Anterior cingulate cortex (tissue), 58 donors: ENCODE measurements around the gene LPCAT1.

Source experiments
- DNase-seq, 58 donors: peaks; one replicate each; lab custom pipeline; 2025; lab: John Stamatoyannopoulos, UW

Gene LPCAT1

GRCh38 chr5:1512541-1513291 is 11.0 kb downstream of the LPCAT1 start:
- no peak for DNase-seq

- peak in 3 of 58 donors; percentile 22 to 49 (median 39) for DNase-seq
These were observed 11.9 kb downstream of the LPCAT1 start for GRCh38 chr5:1511651-1512540.

GRCh38 chr5:1511048-1511447 is 12.7 kb downstream of the LPCAT1 start:
- DNase-seq, result no peak

- no peak for DNase-seq
These were observed 13.1 kb downstream of the LPCAT1 start for GRCh38 chr5:1510631-1511030.

GRCh38 chr5:1510151-1510561 is 13.6 kb downstream of the LPCAT1 start:
- DNase-seq, result peak in 7 of 58 donors; percentile 26 to 53 (median 29)

- peak in 1 of 58 donors; percentile 20 for DNase-seq
These were observed 14.2 kb downstream of the LPCAT1 start for GRCh38 chr5:1509346-1510085.

GRCh38 chr5:1508659-1509290 is 15.0 kb downstream of the LPCAT1 start:
- no peak for DNase-seq

GRCh38 chr5:1507961-1508658 is 15.7 kb downstream of the LPCAT1 start:
- DNase-seq, result no peak

- DNase-seq, result peak in 1 of 58 donors; percentile 32
These were observed 16.3 kb downstream of the LPCAT1 start for GRCh38 chr5:1507457-1507856.

- no peak for DNase-seq
These were observed 16.8 kb downstream of the LPCAT1 start for GRCh38 chr5:1507014-1507375.

- no peak for DNase-seq
These were observed 17.3 kb downstream of the LPCAT1 start for GRCh38 chr5:1506242-1507013.

GRCh38 chr5:1505506-1506241 is 18.1 kb downstream of the LPCAT1 start:
- DNase-seq, result no peak

- DNase-seq, result peak in 3 of 58 donors; percentile 18 to 63 (median 19)
These were observed 18.7 kb downstream of the LPCAT1 start for GRCh38 chr5:1505089-1505488.

GRCh38 chr5:1504617-1505016 is 19.1 kb downstream of the LPCAT1 start:
- no peak for DNase-seq

- DNase-seq, result no peak
These were observed 19.6 kb downstream of the LPCAT1 start for GRCh38 chr5:1504069-1504595.

- peak in 7 of 58 donors; percentile 13 to 49 (median 32) for DNase-seq
These were observed 20.3 kb downstream of the LPCAT1 start for GRCh38 chr5:1503241-1504068.

- DNase-seq, result no peak
These were observed 21.0 kb downstream of the LPCAT1 start for GRCh38 chr5:1502737-1503120.
